ENCODE measurements around the gene MED26.

DNA sequence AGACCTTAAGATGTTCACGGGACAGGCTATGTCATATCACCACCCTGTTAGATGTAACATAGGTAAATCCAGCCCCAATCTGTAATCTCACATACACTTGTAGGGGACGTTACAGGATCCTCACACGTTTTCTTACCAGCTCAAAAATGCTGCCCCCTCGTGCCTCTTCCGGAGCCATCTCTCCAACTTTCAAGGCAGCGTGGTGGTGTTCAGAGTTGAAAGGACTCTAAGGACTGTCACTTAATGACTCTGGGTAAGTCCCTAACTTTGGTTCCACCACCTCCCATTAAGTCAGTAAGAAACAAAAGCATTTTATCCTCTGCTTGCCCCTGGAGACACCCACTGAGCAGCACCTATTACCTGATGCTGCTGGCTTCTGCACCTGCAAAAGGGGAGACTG, 4.4 kb downstream of the MED26 start:
- TF ChIP-seq, protein P1, sequence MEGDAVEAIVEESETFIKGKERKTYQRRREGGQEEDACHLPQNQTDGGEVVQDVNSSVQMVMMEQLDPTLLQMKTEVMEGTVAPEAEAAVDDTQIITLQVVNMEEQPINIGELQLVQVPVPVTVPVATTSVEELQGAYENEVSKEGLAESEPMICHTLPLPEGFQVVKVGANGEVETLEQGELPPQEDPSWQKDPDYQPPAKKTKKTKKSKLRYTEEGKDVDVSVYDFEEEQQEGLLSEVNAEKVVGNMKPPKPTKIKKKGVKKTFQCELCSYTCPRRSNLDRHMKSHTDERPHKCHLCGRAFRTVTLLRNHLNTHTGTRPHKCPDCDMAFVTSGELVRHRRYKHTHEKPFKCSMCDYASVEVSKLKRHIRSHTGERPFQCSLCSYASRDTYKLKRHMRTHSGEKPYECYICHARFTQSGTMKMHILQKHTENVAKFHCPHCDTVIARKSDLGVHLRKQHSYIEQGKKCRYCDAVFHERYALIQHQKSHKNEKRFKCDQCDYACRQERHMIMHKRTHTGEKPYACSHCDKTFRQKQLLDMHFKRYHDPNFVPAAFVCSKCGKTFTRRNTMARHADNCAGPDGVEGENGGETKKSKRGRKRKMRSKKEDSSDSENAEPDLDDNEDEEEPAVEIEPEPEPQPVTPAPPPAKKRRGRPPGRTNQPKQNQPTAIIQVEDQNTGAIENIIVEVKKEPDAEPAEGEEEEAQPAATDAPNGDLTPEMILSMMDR (IDR thresholded peaks at IDR 0.05; ENCODE audit: poor library complexity): no peak
- TF ChIP-seq EZH2 (IDR thresholded peaks at IDR 0.05; ENCODE audit: borderline replicate concordance): no peak

Data from hepatocyte (in vitro differentiated cells).